ENCODE data around the gene ZSCAN5B.

DNA sequence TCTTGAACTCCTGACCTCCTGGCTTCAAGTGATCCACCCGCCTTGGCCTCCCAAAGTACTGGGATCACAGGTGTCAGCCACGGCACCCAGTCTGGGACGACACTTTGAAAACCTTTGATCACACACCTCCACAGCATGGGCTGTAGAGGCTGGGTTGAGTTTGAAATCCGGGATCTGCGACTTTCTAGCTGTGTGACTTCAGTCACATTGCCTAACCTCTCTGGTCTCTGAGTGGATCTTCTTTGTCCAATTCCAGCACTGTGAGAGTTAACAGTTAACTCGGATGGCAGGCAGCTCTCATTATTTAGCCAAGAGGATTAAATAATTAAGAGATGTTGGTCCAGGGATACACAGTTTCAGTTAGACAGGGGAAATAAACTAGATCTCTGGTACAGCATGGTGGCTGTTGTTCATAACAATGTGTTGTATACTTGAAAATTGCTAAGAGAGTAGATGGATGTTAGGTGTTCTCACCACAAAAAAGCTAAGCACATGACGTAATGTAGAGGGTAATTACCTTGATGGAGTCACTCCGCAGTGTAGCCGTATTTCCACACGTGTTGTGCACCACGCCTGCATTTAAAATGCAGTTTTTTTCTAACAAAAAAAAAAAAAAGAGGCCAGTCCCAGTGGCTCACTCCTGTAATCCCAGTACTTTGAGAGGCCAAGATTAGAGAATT is 19.9 kb downstream of the ZSCAN5B start:
- TF ChIP-seq, protein P1, sequence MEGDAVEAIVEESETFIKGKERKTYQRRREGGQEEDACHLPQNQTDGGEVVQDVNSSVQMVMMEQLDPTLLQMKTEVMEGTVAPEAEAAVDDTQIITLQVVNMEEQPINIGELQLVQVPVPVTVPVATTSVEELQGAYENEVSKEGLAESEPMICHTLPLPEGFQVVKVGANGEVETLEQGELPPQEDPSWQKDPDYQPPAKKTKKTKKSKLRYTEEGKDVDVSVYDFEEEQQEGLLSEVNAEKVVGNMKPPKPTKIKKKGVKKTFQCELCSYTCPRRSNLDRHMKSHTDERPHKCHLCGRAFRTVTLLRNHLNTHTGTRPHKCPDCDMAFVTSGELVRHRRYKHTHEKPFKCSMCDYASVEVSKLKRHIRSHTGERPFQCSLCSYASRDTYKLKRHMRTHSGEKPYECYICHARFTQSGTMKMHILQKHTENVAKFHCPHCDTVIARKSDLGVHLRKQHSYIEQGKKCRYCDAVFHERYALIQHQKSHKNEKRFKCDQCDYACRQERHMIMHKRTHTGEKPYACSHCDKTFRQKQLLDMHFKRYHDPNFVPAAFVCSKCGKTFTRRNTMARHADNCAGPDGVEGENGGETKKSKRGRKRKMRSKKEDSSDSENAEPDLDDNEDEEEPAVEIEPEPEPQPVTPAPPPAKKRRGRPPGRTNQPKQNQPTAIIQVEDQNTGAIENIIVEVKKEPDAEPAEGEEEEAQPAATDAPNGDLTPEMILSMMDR (IDR thresholded peaks at IDR 0.05), result no peak
- no peak for TF ChIP-seq POLR2A (IDR thresholded peaks at IDR 0.05)

All from heart left ventricle (tissue), 13 donors.